DMS 273 (cell line): ENCODE results near the gene TAS2R43.
"Not testable (repeated sequence)": the region's sequence is repeated elsewhere in the genome, so short reads cannot be mapped to it uniquely, and the experiment has no call there.

Source experiments
- DNase-seq: peaks from one replicate; lab custom pipeline; 2025; ENCODE audit not compliant: unreplicated experiment; lab: John Stamatoyannopoulos, UW

Gene TAS2R43

GRCh38 chr12:11059784-11060183, 32.3 kb downstream of the TAS2R43 start:
- DNase-seq = no peak

- no peak for DNase-seq
Measured at GRCh38 chr12:11059041-11059440, 33.1 kb downstream of the TAS2R43 start.

- no peak for DNase-seq
Measured at GRCh38 chr12:11055306-11055705, 36.8 kb downstream of the TAS2R43 start.

- DNase-seq = not testable (repeated sequence)
Measured at GRCh38 chr12:11049806-11050531, 42.1 kb downstream of the TAS2R43 start.

DNA sequence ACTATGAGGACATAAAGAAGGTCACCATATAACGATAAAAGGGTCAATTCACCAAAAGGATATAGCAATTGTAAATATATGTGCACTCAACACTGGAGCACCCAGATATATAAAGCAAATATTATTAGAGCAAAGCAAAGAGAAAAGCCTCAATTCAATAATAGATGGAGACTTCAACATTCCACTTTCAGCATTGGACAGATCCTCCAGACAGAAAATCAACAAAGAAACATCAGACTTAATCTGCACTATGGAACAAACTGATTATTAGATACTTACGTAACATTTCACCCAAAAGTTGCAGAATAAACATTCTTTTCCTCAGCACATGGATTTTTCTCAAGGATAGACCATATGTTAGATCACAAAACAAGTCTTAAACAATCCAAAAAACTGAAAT, 50.7 kb downstream of the TAS2R43 start:
- DNase-seq = not testable (repeated sequence)
